Brain microvascular endothelial cell (primary cell): ENCODE data around the gene SIL1.

ENCODE experiments used
- DNase-seq: peaks from one replicate; pipeline ENCODE4 v3.0.0-alpha.2; 2020
- H3K27ac ChIP-seq: fragments of 250-450 bp; sonication (Bioruptor Pico); 2 replicates; pipeline ENCODE4 v1.5.1; 2020; ENCODE audit warnings: mild to moderate bottlenecking, moderate library complexity
- H3K27me3 ChIP-seq: fragments of 250-450 bp; sonication (Bioruptor Pico); replicated peaks from 2 replicates; pipeline ENCODE4 v1.5.1; 2020; ENCODE audit warnings: mild to moderate bottlenecking
- H3K36me3 ChIP-seq: fragments of 250-450 bp; sonication (Bioruptor Pico); replicated peaks from 2 replicates; pipeline ENCODE4 v1.5.1; 2020; ENCODE audit warnings: mild to moderate bottlenecking
- H3K4me3 ChIP-seq: 2 replicates; pipeline ENCODE4 v1.5.1; 2011; ENCODE audit warnings: low read depth, mild to moderate bottlenecking, control low read depth, low read length, moderate library complexity
- in situ Hi-C: cut with HindIII; loops from 2 replicates; pipeline ENCODE4 v1.10.0; 2017; ENCODE audit warnings: low sequenced_read_pairs, low pct_ligation_motif_present
- TF ChIP-seq, protein P1 (sequence below): IDR thresholded peaks from 2 replicates; pipeline ENCODE4 v1.5.1; 2011; ENCODE audit warnings: low read depth, mild to moderate bottlenecking, moderate library complexity, low read length, control low read depth, inconsistent platforms; ENCODE audit errors: missing control alignments

SIL1 gene

DNA sequence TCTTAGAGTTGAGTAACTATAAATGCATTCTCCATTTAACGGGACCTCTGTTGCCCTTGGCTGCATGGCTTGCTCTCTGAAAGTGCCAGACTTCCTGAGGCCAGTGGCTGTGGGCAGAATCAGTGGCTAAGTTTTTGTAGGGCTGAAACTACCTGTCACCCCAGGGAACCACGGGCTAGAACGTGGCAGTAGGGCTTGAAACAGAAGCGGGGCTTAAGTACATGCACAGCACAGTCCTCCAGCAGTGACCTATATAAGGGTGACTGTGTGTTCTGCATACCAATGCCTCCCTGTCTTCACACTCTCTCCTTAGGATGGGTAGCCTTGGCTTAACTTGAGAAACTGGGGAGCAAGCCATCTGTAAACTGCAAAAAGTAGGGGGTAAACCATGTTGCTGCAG lies 279.5 kb downstream of the SIL1 start:
- Histone ChIP-seq H3K4me3 (no peak overlapping the region), H3K36me3 (peaks cover 8% of the 10 kb centered on the region), H3K27ac (no peak overlapping the region), H3K27me3 (no peaks in the 10 kb centered on the region)
- in situ Hi-C loops = no loop called here
- TF ChIP-seq, protein P1, sequence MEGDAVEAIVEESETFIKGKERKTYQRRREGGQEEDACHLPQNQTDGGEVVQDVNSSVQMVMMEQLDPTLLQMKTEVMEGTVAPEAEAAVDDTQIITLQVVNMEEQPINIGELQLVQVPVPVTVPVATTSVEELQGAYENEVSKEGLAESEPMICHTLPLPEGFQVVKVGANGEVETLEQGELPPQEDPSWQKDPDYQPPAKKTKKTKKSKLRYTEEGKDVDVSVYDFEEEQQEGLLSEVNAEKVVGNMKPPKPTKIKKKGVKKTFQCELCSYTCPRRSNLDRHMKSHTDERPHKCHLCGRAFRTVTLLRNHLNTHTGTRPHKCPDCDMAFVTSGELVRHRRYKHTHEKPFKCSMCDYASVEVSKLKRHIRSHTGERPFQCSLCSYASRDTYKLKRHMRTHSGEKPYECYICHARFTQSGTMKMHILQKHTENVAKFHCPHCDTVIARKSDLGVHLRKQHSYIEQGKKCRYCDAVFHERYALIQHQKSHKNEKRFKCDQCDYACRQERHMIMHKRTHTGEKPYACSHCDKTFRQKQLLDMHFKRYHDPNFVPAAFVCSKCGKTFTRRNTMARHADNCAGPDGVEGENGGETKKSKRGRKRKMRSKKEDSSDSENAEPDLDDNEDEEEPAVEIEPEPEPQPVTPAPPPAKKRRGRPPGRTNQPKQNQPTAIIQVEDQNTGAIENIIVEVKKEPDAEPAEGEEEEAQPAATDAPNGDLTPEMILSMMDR = no peak
- DNase-seq = no peak

DNA sequence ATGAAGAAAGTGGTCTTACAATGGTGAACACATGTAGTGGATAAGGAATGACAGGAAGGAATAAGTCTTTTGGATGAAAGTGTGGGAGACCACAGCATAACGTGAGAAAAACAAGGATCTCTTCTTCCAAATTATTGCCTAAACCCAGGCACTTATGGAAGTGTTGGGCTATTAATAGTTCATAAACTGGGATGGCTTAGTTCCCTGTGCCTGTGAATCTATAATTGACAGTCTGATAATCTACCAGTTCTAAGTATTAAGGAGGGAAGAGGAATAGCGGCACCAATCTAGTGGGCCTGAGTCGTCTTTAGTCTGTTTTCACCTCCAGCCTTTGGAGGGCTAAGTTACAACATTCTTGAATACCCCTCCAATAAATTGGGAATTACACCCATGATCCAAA lies 283.8 kb downstream of the SIL1 start:
- TF ChIP-seq, protein P1 = no peak
- Histone ChIP-seq H3K27me3 (no peaks in the 10 kb centered on the region), H3K27ac (no peak overlapping the region), H3K4me3 (no peak overlapping the region), H3K36me3 (peaks cover 9% of the 10 kb centered on the region)
- DNase-seq = no peak
- in situ Hi-C loops = no loop called here

DNA sequence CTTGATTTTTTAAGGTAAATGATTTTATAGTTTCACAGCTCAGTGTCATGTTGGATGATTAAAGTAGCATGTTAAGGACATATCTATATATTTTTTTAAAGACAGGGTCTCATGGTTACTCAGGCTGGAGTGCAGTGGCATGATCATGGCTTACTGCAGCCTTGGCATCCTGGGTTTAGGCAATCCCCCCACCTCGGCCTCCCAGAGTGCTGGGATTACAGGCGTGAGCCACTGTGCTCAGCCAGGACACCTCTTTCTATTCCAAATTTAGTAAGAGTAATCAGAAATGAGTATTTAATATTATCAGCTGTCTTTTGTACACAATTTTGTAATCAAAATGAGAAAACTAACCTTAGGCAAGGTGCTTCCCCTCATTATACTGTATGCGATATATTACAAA lies 284.4 kb downstream of the SIL1 start:
- in situ Hi-C loops = no loop called here
- TF ChIP-seq, protein P1 = no peak

DNA sequence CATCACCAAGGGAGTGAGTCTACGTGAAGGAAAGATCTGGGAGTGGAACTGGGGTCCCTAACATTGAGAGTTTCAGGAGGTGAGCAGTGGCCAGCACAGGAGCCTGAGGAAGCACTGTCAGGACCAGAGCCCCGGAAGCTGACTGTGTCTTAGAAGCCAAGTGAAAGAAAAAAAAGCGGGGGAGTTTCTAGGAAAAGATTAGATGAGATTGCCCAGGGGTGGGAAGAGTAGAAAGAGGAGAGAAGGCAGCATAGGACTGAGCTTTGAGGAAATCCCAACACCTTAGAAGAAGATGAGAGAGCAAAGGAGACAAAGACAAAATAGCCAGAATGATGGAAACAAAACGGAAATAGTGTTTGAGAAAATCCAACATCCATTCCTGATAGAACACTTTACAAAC lies 286.1 kb downstream of the SIL1 start:
- in situ Hi-C loops = no loop called here
- DNase-seq = no peak
- Histone ChIP-seq H3K36me3 (peaks cover 12% of the 10 kb centered on the region), H3K27me3 (no peaks in the 10 kb centered on the region), H3K27ac (no peak overlapping the region), H3K4me3 (no peak overlapping the region)
- TF ChIP-seq, protein P1 = no peak

More for the DNA sequence above, 284.4 kb downstream of the SIL1 start:
- peaks cover 8% of the 10 kb centered on the region for H3K36me3 ChIP-seq
- DNase-seq = no peak
- H3K27me3 ChIP-seq = no peaks in the 10 kb centered on the region
- no peak overlapping the region for H3K4me3 ChIP-seq
- H3K27ac ChIP-seq = no peak overlapping the region

DNA sequence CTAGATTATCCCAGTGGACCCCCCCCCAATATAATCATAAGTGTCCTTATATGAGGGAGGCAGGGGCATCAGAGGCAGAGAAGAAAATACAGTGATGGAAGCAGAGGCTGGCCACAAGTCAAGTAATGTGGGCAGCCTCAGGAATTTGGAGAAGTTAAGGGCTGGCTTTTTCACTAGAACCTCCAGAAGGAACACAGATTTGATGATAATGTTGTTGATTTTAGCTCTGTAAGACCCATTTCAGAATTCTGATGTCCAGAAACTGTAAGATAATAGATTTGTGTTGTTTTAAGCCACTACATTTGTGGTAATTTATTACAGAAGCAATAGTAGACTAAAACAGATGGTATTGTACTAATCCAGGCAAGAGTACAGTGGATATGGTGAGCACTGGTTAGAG lies 286.7 kb downstream of the SIL1 start:
- H3K36me3 ChIP-seq = peaks cover 18% of the 10 kb centered on the region
- DNase-seq = peak; percentile 42
- TF ChIP-seq, protein P1 = no peak
- in situ Hi-C loops = no loop called here
- H3K27me3 ChIP-seq = no peaks in the 10 kb centered on the region
- H3K4me3 ChIP-seq = no peak overlapping the region
- no peak overlapping the region for H3K27ac ChIP-seq

DNA sequence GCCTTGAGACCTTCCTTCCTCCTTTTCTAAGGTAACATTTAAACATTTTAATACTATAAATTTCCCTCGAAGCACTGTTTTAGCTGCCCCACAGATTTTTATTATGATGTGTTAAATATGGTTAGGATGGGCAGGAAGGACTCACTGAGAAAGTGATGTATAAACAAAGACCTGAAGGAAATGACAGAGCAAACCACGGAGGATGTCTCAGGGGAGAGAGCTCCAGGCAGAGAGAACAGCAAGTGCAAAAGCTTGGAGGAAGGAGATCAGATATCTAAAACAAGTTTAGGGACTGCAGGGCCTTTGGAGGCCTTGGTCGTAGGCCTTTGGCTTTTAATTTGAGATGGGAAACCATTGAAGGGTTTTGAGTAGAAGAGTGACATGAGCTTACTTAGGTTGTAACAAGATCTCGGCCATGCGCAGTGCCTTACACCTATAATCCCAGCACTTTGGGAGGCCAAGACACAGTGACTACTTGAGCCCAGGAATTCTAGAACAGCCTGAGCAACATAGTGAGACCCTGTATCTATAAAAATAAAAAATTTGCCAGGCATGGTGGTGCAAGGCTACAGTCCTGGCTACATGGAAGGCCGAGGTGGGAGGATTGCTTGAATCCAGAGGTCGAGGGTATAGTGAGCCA lies 287.5 kb downstream of the SIL1 start:
- Histone ChIP-seq H3K27me3 (no peaks in the 10 kb centered on the region), H3K36me3 (peaks cover 21% of the 10 kb centered on the region), H3K4me3 (no peak overlapping the region), H3K27ac (no peak overlapping the region)
- no peak for DNase-seq
- in situ Hi-C loops = no loop called here
- TF ChIP-seq, protein P1 = no peak
